Chondrocyte (in vitro differentiated cells): Measurements from ENCODE around the gene CAPNS1. TPM values are rescaled to one million over a fixed set of nuclear protein-coding genes. Genes with fewer than 3 reads are reported as not detected.

ENCODE experiments used
- DNase-seq: peaks from one replicate; pipeline ENCODE4 v3.0.0; 2021; ENCODE audit warnings: mixed read lengths, low spot score
- H3K27ac Mint-ChIP-seq: one replicate; pipeline ENCODE4 v1.8.0; 2021; ENCODE audit warnings: mild to moderate bottlenecking, moderate library complexity, mixed read lengths; ENCODE audit not compliant: unreplicated experiment
- H3K27me3 Mint-ChIP-seq: 2 replicates; pipeline ENCODE4 v1.8.0; 2021; ENCODE audit warnings: low read depth, mixed read lengths
- H3K36me3 Mint-ChIP-seq: 2 replicates; pipeline ENCODE4 v1.8.0; 2021; ENCODE audit warnings: low read depth, mixed read lengths
- H3K4me1 Mint-ChIP-seq: 2 replicates; pipeline ENCODE4 v1.8.0; 2021; ENCODE audit warnings: low read depth, mild to moderate bottlenecking, mixed read lengths
- H3K4me3 Mint-ChIP-seq: one replicate; pipeline ENCODE4 v1.8.0; 2021; ENCODE audit warnings: mild to moderate bottlenecking, moderate library complexity, mixed read lengths; ENCODE audit not compliant: unreplicated experiment
- H3K9me3 Mint-ChIP-seq: 2 replicates; pipeline ENCODE4 v1.8.0; 2021; ENCODE audit warnings: low read depth, mixed read lengths
- CTCF ChIP-seq: fragments of 200-600 bp; sonication (generic); IDR thresholded peaks from 2 replicates; pipeline ENCODE4 v1.5.0; 2021; ENCODE audit warnings: antibody characterized with exemption, mild to moderate bottlenecking, moderate library complexity
- long read RNA-seq: library from polyadenylated mRNA; stranded (forward); transcript quantifications from one replicate; pipeline ENCODE4 v2.0.0, GENCODE V29; 2021
- total RNA-seq: library from RNA; stranded (reverse); gene quantifications from 3 replicates; pipeline ENCODE4 v1.2.1, GENCODE V29; 2021

The CAPNS1 gene
- total RNA-seq = 509 to 762 TPM (median 724 TPM) in 3 replicates
- long read RNA-seq, transcript CAPNS1-201 (11 exons, 1,918 nt) = major isoform, 26 of 73 reads
- long read RNA-seq, partial matches to known transcripts = 19 of 73 reads
- long read RNA-seq, other reads (novel, unspliced or antisense) = 28 of 73 reads

GRCh38 chr19:36139473-36140303, at the start of gene CAPNS1:
Gene CAPNS1 (plus strand): TSS chr19:36140066. CDS start chr19:36141012, 946 bp downstream.
- Mint-ChIP-seq H3K9me3 (no peaks in the 10 kb centered on the region), H3K27ac (peak within 1 kb of the TSS; percentile 98), H3K4me3 (peak within 1 kb of the TSS; percentile 97), H3K27me3 (no peaks in the 10 kb centered on the region), H3K4me1 (peaks cover 26% of the 10 kb centered on the region), H3K36me3 (peaks cover 15% of the 10 kb centered on the region)
- peak; percentile 50 for TF ChIP-seq CTCF
- DNase-seq = peak; percentile 99

- H3K27me3 Mint-ChIP-seq = no peaks in the 10 kb centered on the region
- H3K9me3 Mint-ChIP-seq = no peaks in the 10 kb centered on the region
- no peak for DNase-seq
- no peak for TF ChIP-seq CTCF
- H3K4me3 Mint-ChIP-seq = no peak overlapping the region
- no peaks in the 10 kb centered on the region for H3K4me1 Mint-ChIP-seq
- H3K36me3 Mint-ChIP-seq = peaks cover 10% of the 10 kb centered on the region
- no peak overlapping the region for H3K27ac Mint-ChIP-seq
Measured at GRCh38 chr19:36090910-36091695, 48.8 kb upstream of the CAPNS1 start.

- no peaks in the 10 kb centered on the region for H3K4me1 Mint-ChIP-seq
- H3K9me3 Mint-ChIP-seq = no peaks in the 10 kb centered on the region
- H3K27me3 Mint-ChIP-seq = no peaks in the 10 kb centered on the region
- peaks cover 10% of the 10 kb centered on the region for H3K36me3 Mint-ChIP-seq
- peak; percentile 91 for DNase-seq
- no peak overlapping the region for H3K27ac Mint-ChIP-seq
- H3K4me3 Mint-ChIP-seq = no peak overlapping the region
- TF ChIP-seq CTCF = no peak
Measured at GRCh38 chr19:36092566-36092965, 47.3 kb upstream of the CAPNS1 start.

- Mint-ChIP-seq H3K27ac (no peak overlapping the region), H3K27me3 (no peaks in the 10 kb centered on the region), H3K36me3 (peaks cover 7% of the 10 kb centered on the region), H3K4me3 (no peak overlapping the region), H3K4me1 (no peaks in the 10 kb centered on the region), H3K9me3 (no peaks in the 10 kb centered on the region)
- no peak for DNase-seq
- no peak for TF ChIP-seq CTCF
Measured at GRCh38 chr19:36093146-36093662, 46.7 kb upstream of the CAPNS1 start.

- peaks cover 5% of the 10 kb centered on the region for H3K36me3 Mint-ChIP-seq
- no peak for DNase-seq
- no peaks in the 10 kb centered on the region for H3K27me3 Mint-ChIP-seq
- H3K4me1 Mint-ChIP-seq = no peaks in the 10 kb centered on the region
- H3K27ac Mint-ChIP-seq = no peak overlapping the region
- H3K4me3 Mint-ChIP-seq = no peak overlapping the region
- no peaks in the 10 kb centered on the region for H3K9me3 Mint-ChIP-seq
- TF ChIP-seq CTCF = no peak
Measured at GRCh38 chr19:36093687-36094086, 46.2 kb upstream of the CAPNS1 start.
